NCI-H2107 treated with DMSO at 0.1 percent for 48 hours (cell line): ENCODE results near the gene PIGH.
"Not testable (repeated sequence)": the region's sequence is repeated elsewhere in the genome, so short reads cannot be mapped to it uniquely, and the experiment has no call there.

Experiments
- DNase-seq: peaks from one replicate; lab custom pipeline; 2025; ENCODE audit not compliant: unreplicated experiment; lab: John Stamatoyannopoulos, UW

Gene PIGH

GRCh38 chr14:67553547-67553946, 46.5 kb downstream of the PIGH start:
- no peak for DNase-seq

- DNase-seq = peak; percentile 90
Observed at GRCh38 chr14:67551940-67552339, 48.1 kb downstream of the PIGH start.

DNA sequence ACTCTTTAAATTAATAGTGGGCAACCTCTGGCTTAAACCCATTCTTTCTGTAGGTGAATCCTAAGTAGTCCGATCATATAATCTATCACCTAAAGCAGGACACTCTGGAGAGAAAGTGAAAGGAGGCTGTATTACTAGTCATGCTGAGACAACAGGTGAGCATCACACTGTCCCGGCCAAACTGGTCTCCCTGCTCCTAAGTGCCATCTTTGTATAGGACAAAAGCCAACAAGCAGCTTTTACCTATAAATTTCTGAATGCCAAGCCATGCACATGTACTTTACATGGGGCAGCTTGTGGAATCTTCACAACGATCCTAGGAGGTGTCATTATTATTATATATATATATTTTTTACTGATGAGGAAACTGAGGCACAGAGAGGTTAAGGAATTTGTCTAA, 48.9 kb downstream of the PIGH start:
- DNase-seq = no peak

DNA sequence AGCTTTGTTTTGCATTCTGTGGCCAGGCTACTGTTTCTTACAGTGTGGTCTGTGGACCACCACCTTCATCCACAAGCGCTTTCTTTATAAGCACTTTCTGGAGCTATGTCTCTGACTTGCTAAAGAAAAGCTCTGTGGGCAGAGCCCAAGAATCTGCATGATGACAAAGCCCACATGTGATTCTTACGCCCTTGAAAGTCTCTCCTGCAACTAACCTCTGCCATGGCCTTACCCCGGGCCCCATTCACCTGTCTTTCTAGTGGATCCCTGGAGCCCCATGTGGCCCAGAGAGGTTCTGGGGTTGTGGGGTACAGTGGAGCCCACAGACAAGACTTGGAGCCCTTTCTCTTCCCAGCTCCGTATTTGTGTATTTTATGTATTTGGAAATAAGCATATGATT, 50.3 kb downstream of the PIGH start:
- no peak for DNase-seq

- no peak for DNase-seq
Observed at GRCh38 chr14:67547224-67547780, 52.8 kb downstream of the PIGH start.

DNA sequence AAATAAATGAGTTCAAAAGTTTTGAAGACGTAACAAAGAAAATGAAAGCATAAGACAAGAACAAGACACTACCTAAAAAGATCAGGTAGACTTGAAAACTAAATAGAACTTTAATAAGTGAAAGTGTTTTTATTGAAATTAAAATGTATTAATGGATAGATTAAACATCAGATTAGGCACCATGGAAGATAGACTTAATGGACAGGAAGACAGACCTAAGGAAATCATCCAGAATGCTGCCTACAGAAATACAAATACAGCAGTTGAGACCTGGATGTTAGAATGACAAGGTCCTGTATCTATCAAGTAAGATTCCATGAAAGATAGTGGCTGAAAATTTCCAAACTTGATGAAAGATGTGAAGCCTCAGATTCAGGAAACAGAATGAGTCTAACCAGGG, 55.5 kb downstream of the PIGH start:
- DNase-seq = no peak

DNA sequence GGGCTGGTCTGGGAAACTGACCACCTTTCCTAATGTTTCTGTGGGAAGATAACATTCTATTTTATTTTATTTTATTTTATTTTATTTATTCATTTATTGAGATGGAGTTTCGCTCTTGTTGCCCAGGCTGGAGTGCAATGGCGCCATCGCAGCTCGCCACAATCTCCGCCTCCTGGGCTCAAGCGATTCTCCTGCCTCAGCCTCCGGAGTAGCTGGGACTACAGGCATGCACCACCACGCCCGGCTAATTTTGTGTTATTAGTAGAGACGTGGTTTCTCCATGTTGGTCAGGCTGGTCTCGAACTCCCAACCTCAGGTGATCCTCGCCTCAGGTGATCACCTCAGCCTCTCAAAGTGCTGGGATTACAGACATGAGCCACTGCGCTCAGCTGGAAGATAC, 57.4 kb downstream of the PIGH start:
- DNase-seq = not testable (repeated sequence)

DNA sequence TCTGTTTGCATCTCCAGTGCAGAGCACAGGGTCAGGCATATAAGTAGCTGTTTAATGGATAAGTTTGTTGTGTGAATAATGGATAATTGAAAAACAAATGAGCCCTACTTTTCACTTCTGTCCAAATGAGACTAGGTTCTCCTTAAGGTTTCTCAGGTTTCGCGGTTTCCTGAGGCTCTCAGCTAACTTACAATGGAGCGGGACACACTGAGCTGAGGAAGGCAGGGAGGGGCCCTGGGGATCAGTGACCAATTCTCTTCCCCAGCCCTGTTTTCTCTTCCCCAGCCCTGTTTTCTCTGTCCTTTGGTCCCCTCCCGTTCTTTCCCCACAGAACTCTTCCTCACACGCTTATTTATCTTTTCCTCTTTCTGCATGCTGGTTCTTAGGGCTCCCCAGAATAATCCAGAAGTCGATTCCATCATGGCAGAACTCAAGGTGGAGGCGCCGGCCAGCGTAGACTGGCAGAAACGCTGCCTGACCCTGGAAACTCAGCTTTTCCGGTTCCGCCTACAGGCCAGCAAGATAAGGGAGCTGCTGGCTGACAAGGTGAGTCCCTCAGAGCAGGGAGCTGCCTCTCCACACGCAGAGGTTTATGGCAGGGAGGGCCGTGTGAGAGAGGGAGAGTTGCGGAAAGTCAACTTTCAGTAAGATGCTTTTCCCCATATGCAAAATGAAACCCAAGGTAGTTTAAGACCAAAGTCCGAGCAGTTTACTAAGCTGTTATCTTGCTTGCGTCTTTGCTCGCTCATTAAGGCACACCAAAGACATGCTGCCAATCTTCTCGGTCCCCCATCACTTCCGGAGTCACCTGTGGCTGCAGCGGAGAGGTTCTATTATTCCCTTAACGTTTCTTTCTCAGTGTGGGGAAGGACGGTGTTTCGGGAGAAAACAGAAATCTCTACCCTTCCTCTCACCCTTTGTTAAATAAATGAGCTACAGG, 58.4 kb downstream of the PIGH start:
- peak; percentile 39 for DNase-seq
